Measurements from ENCODE around the gene DKKL1. TPM values are rescaled to one million over a fixed set of nuclear protein-coding genes. Genes with fewer than 3 reads are reported as not detected.

DKKL1 gene
- total and polyA plus RNA-seq, 7 donors: 0.17 to 3.6 (median 1.9) TPM; not detected in 3

DNA sequence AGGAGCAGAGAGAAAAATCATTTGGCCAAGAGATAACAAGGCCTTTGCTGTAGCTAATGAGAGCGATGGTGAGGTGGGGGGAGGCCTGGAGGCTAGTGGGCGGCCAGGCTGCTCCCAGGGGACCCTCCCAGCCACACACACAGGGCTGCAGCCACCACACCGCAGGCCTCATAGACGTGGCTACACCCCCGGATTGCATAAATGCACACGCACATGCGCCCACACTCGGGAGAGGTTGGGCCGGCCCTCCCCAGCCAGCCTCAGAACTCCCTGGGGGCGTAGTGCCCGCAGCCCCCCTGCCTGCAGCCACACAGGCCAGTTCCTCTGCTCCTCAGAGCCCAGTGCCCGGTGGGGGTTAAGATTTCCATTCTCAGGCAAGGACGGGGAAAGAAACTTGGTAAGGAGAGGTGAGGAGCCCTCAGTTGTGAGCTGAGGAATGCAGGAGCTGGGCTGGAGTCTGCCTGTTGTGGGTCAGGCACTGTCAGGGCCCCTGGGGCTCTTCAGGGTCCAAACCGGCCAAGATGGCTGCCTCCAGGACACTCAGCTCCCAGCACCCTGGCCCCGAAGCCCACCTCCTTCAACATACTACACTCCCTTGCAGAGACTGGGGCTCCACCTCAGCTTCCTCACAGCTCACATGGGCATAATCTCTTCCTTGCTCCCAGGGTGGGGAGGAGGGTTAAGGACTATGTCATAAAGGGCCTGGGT lies 51.6 kb downstream of the DKKL1 start:
- Histone ChIP-seq H3K9me3 (no peaks in the 10 kb centered on the region), H3K4me3 (no peak overlapping the region), H3K27ac (no peak overlapping the region), H3K36me3 (no peaks in the 10 kb centered on the region), H3K27me3 (peaks cover 5 to 59% (median 46%) of the 10 kb centered on the region in 3 donors), H3K4me1 (no peaks in the 10 kb centered on the region)
- intact Hi-C loops (cut with DNase I): no loop called here
- TF ChIP-seq EP300 (IDR thresholded peaks at IDR 0.05) (no peak), POLR2AphosphoS5 (IDR thresholded peaks at IDR 0.05) (no peak), POLR2A (IDR thresholded peaks at IDR 0.05) (no peak)
- TF ChIP-seq, protein P1, sequence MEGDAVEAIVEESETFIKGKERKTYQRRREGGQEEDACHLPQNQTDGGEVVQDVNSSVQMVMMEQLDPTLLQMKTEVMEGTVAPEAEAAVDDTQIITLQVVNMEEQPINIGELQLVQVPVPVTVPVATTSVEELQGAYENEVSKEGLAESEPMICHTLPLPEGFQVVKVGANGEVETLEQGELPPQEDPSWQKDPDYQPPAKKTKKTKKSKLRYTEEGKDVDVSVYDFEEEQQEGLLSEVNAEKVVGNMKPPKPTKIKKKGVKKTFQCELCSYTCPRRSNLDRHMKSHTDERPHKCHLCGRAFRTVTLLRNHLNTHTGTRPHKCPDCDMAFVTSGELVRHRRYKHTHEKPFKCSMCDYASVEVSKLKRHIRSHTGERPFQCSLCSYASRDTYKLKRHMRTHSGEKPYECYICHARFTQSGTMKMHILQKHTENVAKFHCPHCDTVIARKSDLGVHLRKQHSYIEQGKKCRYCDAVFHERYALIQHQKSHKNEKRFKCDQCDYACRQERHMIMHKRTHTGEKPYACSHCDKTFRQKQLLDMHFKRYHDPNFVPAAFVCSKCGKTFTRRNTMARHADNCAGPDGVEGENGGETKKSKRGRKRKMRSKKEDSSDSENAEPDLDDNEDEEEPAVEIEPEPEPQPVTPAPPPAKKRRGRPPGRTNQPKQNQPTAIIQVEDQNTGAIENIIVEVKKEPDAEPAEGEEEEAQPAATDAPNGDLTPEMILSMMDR (IDR thresholded peaks at IDR 0.05): no peak
- WGBS, 2 donors: 67 to 73% methylated on average over 15 of the region's 15 CpGs
- no peak for DNase-seq

DNA sequence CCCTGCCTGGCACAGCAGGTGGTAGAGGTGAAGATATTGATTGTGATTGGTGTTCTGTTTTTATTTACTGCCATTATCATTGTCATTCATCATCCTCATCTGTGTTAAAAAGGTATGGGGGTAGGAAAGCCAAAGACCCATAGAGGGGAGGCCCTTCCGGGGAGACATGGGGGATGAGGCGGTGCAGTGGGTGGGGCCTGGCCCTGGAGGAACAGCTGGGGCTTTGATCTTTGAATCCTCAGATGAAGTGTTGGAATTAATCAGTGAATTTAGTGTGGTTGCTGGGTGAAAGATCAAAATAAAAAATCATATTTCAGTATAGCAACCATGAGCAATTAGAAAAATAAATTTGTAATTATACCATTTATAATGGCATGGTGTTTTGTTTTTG lies 52.1 kb downstream of the DKKL1 start:
- TF ChIP-seq POLR2AphosphoS5 (IDR thresholded peaks at IDR 0.05): no peak
- TF ChIP-seq, protein P1 (IDR thresholded peaks at IDR 0.05): no peak
- TF ChIP-seq POLR2A (IDR thresholded peaks at IDR 0.05): no peak
- TF ChIP-seq EP300 (IDR thresholded peaks at IDR 0.05): no peak
- no peaks in the 10 kb centered on the region for H3K9me3 ChIP-seq
- peaks cover 8 to 64% (median 51%) of the 10 kb centered on the region in 3 donors for H3K27me3 ChIP-seq
- no peak overlapping the region for H3K4me3 ChIP-seq
- WGBS, 2 donors: 70 to 76% methylated on average over 2 of the region's 2 CpGs
- no peak overlapping the region for H3K27ac ChIP-seq
- peaks cover 0 to 3% (median 3%) of the 10 kb centered on the region in 4 donors for H3K4me1 ChIP-seq
- intact Hi-C loops (cut with DNase I): no loop called here
- DNase-seq: no peak
- H3K36me3 ChIP-seq: no peaks in the 10 kb centered on the region

DNA sequence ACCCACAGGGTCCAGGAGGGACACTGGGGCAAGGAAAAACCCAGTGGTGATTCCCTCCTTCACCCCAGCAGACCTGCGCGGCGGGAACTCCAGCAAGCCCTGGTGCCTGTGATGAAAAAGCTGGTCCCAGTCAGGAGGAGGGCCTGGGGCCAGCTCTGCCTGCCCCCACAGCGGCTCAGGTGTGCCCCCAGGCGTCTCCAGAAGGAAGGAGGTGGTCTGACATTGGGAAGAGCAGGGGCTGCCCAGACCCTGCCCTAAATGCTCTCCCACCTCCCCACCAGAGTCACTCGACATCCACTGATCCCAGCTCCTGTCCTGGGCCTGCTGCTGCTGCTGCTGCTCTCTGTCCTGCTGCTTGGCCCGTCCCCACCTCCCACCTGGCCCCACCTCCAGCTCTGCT lies 53.4 kb downstream of the DKKL1 start:
- TF ChIP-seq POLR2A (IDR thresholded peaks at IDR 0.05) (no peak), POLR2AphosphoS5 (IDR thresholded peaks at IDR 0.05) (no peak), EP300 (IDR thresholded peaks at IDR 0.05) (no peak)
- TF ChIP-seq, protein P1 (IDR thresholded peaks at IDR 0.05): no peak
- no peak for DNase-seq
- H3K4me3 ChIP-seq: no peak overlapping the region
- no peaks in the 10 kb centered on the region for H3K36me3 ChIP-seq
- H3K9me3 ChIP-seq: no peaks in the 10 kb centered on the region
- intact Hi-C loops (cut with DNase I): no loop called here
- no peak overlapping the region for H3K27ac ChIP-seq
- 45 to 65% methylated on average over 7 of the region's 7 CpGs for WGBS, 2 donors
- H3K27me3 ChIP-seq: peaks cover 20 to 77% (median 64%) of the 10 kb centered on the region in 3 donors
- peaks cover 0 to 13% (median 11%) of the 10 kb centered on the region in 4 donors for H3K4me1 ChIP-seq

DNA sequence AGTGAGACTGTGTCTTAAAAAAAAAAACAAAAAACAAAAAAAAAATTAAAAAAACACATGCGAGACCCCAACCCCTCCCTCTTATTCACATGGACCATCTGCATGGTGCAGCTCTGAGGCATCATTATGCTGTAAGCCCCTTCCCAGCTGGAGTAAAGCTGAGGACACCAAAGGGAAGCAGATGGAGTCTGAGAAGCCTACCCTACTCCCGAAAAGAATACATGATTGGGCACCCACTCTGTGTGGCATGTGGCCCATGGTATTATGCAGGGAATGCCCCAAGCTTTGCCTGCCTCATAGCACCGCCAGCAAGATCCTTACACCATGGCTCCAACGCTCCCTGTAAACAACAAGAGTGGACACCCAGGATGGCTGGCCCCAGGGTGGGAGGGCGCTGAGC lies 54.8 kb downstream of the DKKL1 start:
- DNase-seq: no peak
- Histone ChIP-seq H3K27me3 (peaks cover 35 to 91% (median 78%) of the 10 kb centered on the region in 3 donors), H3K4me1 (peaks cover 0 to 27% (median 25%) of the 10 kb centered on the region in 4 donors), H3K4me3 (no peak overlapping the region), H3K27ac (no peak overlapping the region), H3K36me3 (no peaks in the 10 kb centered on the region), H3K9me3 (no peaks in the 10 kb centered on the region)
- TF ChIP-seq POLR2AphosphoS5 (IDR thresholded peaks at IDR 0.05): no peak
- TF ChIP-seq POLR2A (IDR thresholded peaks at IDR 0.05): no peak
- no peak for TF ChIP-seq EP300 (IDR thresholded peaks at IDR 0.05)
- TF ChIP-seq, protein P1 (IDR thresholded peaks at IDR 0.05): no peak
- intact Hi-C loops (cut with DNase I): no loop called here
- WGBS, 2 donors: 71 to 88% methylated on average over 5 of the region's 5 CpGs
